LoVo (cell line): ENCODE data around the gene CEP72.
"Not testable (repeated sequence)": the region's sequence is repeated elsewhere in the genome, so short reads cannot be mapped to it uniquely, and the experiment has no call there.

ENCODE experiments used
- DNase-seq: peaks from one replicate; pipeline ENCODE4 v3.0.0-alpha.2; 2016; ENCODE audit warnings: low spot score

The CEP72 gene

GRCh38 chr5:618450-618849, 6.3 kb downstream of the CEP72 start:
- DNase-seq = no peak

GRCh38 chr5:619444-619843, 7.3 kb downstream of the CEP72 start:
- DNase-seq = no peak

- no peak for DNase-seq
Observed at GRCh38 chr5:620152-620551, 8.0 kb downstream of the CEP72 start.

GRCh38 chr5:620586-621180, 8.5 kb downstream of the CEP72 start:
- DNase-seq = no peak

GRCh38 chr5:621341-621761, 9.2 kb downstream of the CEP72 start:
- DNase-seq = no peak

- DNase-seq = no peak
Observed at GRCh38 chr5:622359-622758, 10.2 kb downstream of the CEP72 start.

- no peak for DNase-seq
Observed at GRCh38 chr5:622946-623522, 10.9 kb downstream of the CEP72 start.

- DNase-seq = no peak
Observed at GRCh38 chr5:623531-623930, 11.4 kb downstream of the CEP72 start.

- no peak for DNase-seq
Observed at GRCh38 chr5:624118-624950, 12.2 kb downstream of the CEP72 start.

- no peak for DNase-seq
Observed at GRCh38 chr5:624951-625230, 12.8 kb downstream of the CEP72 start.

GRCh38 chr5:625516-625915, 13.4 kb downstream of the CEP72 start:
- no peak for DNase-seq

GRCh38 chr5:626850-627249, 14.7 kb downstream of the CEP72 start:
- no peak for DNase-seq

GRCh38 chr5:627840-628239, 15.7 kb downstream of the CEP72 start:
- no peak for DNase-seq

- not testable (repeated sequence) for DNase-seq
Observed at GRCh38 chr5:628351-629205, 16.4 kb downstream of the CEP72 start.

GRCh38 chr5:633501-633955, 21.4 kb downstream of the CEP72 start:
- no peak for DNase-seq

- no peak for DNase-seq
Observed at GRCh38 chr5:634191-634590, 22.1 kb downstream of the CEP72 start.

- DNase-seq = no peak
Observed at GRCh38 chr5:635306-636055, 23.3 kb downstream of the CEP72 start.

- DNase-seq = no peak
Observed at GRCh38 chr5:636951-637350, 24.8 kb downstream of the CEP72 start.

- DNase-seq = no peak
Observed at GRCh38 chr5:637581-638450, 25.7 kb downstream of the CEP72 start.

- no peak for DNase-seq
Observed at GRCh38 chr5:638501-639252, 26.5 kb downstream of the CEP72 start.
